ENCODE results near the gene GAD2. TPM values are rescaled to one million over a fixed set of nuclear protein-coding genes. Genes with fewer than 3 reads are reported as not detected.

GAD2 gene
- total RNA-seq, 4 donors from 2014 or later = not detected

DNA sequence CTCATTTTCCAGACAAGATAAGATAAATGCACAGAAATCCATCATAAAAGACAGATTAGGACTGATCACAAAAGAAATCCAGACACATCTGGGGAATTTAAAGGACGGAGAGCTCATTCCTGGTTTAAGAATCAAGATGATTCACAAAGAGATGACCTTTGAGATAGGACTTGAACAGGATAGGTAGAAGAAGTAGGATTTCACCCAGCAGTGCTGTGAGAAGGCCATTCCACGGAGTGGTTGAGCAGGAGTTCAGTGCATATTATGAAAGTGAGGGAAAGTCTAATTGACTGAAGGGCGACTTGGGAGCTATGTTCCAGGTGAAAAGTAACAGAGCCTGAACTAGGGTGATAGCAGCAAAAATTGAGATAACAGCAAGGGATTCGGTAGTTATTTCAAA lies 73.7 kb downstream of the GAD2 start:
- TF ChIP-seq, protein P1, sequence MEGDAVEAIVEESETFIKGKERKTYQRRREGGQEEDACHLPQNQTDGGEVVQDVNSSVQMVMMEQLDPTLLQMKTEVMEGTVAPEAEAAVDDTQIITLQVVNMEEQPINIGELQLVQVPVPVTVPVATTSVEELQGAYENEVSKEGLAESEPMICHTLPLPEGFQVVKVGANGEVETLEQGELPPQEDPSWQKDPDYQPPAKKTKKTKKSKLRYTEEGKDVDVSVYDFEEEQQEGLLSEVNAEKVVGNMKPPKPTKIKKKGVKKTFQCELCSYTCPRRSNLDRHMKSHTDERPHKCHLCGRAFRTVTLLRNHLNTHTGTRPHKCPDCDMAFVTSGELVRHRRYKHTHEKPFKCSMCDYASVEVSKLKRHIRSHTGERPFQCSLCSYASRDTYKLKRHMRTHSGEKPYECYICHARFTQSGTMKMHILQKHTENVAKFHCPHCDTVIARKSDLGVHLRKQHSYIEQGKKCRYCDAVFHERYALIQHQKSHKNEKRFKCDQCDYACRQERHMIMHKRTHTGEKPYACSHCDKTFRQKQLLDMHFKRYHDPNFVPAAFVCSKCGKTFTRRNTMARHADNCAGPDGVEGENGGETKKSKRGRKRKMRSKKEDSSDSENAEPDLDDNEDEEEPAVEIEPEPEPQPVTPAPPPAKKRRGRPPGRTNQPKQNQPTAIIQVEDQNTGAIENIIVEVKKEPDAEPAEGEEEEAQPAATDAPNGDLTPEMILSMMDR (IDR thresholded peaks at IDR 0.05; ENCODE audit: low read depth) = no peak

DNA sequence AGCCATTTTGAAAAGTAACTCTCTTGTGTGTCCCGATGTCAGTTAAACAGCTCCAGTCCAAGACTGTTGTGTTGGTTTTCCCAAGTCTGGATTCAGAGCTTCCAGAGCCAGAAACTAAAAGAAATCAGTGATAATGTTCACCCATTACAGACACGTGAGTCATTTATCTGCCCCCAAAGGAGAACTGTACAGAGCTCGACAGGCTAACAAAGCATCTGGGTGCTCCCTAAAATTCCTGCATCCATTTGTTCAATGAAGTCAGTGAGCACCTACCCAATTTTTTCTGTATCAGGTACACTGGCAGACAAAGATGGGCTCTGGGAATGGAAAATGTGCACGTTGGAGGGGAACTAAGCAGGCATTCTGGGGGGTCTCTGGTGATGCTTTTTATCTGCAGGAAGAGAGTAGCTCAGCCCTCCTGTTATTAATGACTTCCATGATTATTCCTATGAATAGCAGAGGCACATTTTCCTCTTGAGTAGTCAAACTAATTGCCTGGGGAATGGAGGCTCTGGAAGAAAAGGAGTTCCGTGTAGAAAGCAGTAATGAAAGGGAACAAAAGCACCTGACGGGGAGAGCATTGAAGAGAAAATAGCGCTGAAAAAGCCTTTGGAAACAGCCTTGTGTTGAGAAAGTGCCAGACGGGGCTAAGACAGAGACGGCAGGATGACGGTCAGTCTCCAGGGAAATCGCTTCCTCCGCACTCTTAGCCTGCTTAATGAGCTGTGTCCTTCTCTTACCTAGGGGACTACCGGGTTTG lies 75.3 kb downstream of the GAD2 start:
- TF ChIP-seq, protein P1 (IDR thresholded peaks at IDR 0.05; ENCODE audit: low read depth) = no peak

DNA sequence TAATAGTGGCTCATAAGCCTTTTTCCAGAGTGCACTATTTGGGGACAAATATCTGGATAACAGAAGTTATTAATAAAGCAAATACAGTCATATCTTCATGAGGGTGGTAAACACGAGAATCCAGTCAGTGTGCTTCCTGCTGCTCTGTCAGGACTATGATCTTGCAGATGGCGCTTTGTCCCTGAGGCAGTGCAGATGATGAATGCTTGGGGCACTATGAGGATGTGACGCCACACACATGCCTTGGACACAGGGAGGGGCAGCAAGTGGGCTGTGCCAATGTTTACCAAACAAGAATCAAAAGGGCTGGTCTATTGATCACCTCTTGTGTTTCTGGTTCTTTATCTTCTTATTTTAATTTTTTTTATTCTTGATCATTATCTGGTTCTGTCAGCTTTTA lies 79.8 kb downstream of the GAD2 start:
- TF ChIP-seq, protein P1 (IDR thresholded peaks at IDR 0.05; ENCODE audit: low read depth) = no peak

DNA sequence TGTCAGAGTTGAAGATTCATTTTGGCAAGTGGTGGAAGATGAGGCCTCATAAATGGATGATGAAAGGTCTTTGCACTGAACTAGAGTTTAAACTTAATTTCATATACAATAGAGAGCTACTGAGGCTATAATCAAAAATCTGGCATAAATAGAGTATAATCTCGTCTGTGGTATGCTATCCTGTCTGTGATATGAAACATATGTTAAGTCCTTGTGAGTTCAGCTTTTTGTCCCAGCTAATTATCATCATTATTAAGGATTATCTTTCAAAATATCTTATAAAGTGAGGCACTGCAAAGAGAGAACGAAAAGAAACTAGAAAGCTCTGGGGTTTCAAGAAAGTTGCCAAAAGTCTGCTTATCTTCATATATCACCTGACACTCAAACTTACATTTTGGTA lies 83.4 kb downstream of the GAD2 start:
- TF ChIP-seq, protein P1 (IDR thresholded peaks at IDR 0.05; ENCODE audit: low read depth) = no peak

DNA sequence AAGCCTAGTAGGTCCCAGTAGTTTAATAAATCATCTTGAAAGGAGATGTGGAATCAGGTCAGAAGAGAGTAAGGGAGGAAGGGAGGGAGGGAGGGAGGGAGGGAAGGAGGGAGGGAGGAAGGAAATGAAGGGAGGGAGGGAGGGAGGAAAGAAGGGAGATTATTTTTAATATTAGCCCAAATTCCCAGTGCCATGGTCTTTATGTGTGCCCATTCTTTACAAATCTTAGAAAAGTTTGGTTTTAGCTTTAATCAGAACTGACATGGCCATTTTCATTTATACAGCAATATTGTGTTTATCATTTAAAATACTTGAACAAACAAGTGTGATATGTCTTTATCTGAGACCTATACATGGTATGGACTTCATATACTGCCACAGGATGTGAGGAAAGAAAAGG lies 86.8 kb downstream of the GAD2 start:
- TF ChIP-seq, protein P1 (IDR thresholded peaks at IDR 0.05; ENCODE audit: low read depth) = no peak

DNA sequence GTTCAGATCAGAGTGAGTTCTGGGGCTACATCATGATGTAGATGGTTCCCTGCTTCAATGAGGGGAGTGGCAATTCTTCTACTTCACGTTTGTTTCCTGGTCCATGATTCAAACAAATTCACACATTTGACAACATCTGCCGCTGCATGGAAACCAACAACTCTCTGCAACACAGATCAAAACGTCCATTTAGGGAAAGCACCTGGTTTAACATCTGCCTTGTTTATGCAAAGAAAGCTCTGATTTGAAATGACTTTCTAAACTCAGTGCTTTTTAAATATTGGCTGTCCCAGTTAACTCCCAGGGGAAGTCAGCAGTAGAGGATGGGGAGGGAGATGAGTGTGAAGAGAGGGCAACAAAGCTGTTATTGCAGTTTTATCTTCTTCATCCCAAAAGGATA lies 93.8 kb downstream of the GAD2 start:
- TF ChIP-seq, protein P1 (IDR thresholded peaks at IDR 0.05; ENCODE audit: low read depth) = no peak

DNA sequence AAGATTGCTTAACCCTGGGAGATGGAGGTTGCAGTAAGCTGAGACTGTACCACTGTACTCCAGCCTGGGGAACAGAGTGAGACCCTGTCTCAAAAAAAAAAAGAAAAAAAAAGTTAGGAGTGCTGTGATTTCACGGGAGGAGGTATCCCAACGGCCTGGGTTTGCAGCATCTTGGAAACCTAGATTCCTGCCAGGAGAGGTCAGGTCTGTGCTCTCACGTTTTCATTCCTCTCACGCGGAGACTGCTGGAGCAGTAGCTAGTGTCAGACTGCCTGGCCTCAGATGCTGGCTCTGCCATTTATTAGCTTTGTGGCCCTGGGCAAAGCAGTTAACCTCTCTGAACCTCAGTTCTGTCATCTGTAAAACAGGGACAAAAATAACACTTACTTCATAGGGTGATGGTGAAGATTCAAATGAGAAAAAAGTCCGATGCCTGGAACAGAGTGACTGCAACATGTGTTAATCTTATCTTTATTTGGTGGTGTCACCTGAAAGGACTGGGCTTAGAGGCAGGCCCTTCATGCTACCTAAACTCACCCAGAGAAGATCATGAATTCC lies 94.9 kb downstream of the GAD2 start:
- TF ChIP-seq, protein P1 (IDR thresholded peaks at IDR 0.05; ENCODE audit: low read depth) = no peak
